ENCODE results near the gene COA3.

DNA sequence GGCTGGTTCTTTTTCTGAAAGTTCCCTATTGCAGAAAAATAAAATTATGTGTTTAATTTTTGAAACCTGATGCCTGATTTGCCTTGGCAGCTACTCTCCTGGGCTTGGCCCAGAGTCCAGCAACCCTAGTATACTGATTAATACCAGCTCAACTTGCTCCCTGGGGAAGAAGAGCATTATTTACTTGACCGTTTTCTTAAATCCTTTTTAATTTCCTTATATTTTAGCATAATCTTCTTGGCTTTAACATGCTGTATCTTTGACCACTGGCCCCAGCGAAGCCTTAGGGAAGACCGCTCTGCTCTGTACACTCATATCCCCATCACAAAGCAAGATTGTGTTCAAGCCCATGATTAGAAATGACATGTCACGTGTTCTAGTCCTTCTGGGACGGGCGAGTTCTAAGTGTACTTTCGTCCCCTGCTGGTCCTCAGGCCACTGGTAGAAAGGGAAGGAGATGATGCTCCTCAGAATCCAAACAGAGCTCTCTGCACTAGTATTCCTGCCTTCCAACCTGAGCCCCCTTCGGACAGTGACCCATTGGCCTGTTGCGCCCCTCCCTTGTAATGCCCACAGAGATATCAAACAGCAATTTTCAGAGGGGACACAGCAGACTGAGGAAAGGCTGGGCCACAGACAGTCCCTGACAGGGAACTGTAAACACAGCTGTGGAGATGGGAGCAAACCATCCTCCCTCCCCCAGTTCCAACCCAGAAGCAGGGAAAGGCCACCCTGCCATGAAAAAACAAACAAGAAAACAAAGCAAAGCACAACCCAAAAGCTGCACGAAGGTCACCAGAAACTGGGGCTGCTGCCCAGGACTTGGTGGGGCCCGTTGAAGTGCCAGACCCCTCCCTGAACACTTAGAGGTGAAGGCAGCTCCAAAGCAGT lies 49.4 kb downstream of the COA3 start:
- TF ChIP-seq, protein P1, sequence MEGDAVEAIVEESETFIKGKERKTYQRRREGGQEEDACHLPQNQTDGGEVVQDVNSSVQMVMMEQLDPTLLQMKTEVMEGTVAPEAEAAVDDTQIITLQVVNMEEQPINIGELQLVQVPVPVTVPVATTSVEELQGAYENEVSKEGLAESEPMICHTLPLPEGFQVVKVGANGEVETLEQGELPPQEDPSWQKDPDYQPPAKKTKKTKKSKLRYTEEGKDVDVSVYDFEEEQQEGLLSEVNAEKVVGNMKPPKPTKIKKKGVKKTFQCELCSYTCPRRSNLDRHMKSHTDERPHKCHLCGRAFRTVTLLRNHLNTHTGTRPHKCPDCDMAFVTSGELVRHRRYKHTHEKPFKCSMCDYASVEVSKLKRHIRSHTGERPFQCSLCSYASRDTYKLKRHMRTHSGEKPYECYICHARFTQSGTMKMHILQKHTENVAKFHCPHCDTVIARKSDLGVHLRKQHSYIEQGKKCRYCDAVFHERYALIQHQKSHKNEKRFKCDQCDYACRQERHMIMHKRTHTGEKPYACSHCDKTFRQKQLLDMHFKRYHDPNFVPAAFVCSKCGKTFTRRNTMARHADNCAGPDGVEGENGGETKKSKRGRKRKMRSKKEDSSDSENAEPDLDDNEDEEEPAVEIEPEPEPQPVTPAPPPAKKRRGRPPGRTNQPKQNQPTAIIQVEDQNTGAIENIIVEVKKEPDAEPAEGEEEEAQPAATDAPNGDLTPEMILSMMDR (IDR thresholded peaks at IDR 0.05) = no peak
- no peak for TF ChIP-seq POLR2A (IDR thresholded peaks at IDR 0.05)

All from vagina (tissue), 2 donors.